ENCODE results near the gene PRKAA2.

Gene PRKAA2

DNA sequence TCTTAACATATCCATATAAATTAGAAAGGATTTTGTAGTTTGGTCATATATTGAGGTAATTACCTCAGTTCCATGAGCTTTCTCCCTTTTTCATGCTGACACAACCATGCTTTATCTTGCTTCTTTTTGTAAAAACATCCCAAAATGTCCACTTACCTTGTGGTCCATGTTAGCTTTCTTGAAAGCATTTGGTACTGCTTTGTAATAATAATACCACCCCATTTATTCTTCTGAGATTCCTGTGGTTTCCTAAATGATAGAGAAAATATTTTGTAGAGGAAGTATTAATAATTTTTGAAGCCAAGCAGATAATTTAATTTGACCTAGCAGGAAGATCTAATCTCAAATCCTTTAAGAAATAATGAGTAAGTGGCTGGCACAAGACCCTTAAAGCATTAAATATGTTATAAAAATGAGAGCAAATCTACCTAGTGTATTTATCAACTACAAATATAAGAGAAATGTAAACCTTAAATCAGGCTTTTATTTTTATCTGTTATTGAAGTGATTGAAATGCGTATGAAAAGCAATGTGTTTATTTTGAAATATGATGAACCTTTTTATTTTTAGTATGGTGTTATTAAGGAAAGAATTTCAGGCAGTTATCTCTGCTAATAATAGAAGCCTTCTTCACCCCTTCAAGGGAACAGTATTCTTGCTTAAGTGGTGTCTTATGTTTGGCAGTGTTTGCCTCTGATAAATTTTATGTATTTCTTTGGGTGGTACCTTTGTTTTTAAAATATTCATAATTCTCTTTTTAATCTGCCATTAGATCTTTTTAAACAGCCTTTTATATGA, 9.2 kb downstream of the PRKAA2 start:
- no peak for DNase-seq (ENCODE audit: low spot score)

- no peak for DNase-seq (ENCODE audit: low spot score)
Observed at GRCh38 chr1:56655991-56656613, 11.0 kb downstream of the PRKAA2 start.

DNA sequence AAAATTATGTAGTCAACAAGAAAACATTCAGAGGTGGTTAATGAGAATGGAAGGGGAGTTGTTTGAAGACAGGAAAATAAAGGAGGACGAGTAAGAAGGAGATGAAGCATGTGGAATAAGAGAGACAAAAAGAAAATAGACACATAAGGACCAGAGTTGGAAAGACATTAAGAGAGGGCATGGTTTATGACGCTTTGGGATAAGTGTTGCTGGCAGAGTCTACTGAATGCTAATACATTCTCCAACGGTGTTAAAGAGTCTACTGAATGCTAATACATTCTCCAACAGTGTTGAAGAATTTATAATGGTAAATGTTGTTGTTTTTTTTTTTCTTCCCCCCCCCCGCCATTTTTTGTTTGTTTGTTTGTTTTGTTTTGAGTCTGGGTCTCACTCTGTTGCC, 13.1 kb downstream of the PRKAA2 start:
- no peak for DNase-seq (ENCODE audit: low spot score)

- peak; percentile 34 for DNase-seq (ENCODE audit: low spot score)
Observed at GRCh38 chr1:56660293-56660692, 15.2 kb downstream of the PRKAA2 start.

DNA sequence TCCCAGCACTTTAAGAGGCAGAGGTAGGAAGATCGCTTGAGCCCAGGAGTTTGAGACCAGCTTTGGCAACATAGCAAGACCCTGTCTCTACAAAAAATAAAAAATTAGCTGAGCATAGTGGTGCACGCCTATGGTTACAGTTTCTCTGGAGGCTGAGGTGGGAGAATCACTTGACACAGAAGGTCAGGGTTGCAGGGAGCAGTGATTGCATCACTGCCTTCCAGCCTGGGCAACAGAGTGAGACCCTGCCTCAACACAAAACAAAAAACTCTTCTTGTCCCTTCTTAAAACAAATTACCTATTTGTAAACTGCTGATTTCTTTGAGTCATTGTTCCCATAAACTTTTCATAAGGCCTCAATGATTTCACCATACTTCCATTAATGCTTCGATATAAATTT, 18.7 kb downstream of the PRKAA2 start:
- DNase-seq (ENCODE audit: low spot score): no peak

GRCh38 chr1:56665384-56665783, 20.3 kb downstream of the PRKAA2 start:
- DNase-seq (ENCODE audit: low spot score): no peak

- DNase-seq (ENCODE audit: low spot score): peak; percentile 17
Observed at GRCh38 chr1:56666112-56666608, 21.0 kb downstream of the PRKAA2 start.

- no peak for DNase-seq (ENCODE audit: low spot score)
Observed at GRCh38 chr1:56670350-56670749, 25.2 kb downstream of the PRKAA2 start.

- no peak for DNase-seq (ENCODE audit: low spot score)
Observed at GRCh38 chr1:56671085-56671484, 26.0 kb downstream of the PRKAA2 start.

DNA sequence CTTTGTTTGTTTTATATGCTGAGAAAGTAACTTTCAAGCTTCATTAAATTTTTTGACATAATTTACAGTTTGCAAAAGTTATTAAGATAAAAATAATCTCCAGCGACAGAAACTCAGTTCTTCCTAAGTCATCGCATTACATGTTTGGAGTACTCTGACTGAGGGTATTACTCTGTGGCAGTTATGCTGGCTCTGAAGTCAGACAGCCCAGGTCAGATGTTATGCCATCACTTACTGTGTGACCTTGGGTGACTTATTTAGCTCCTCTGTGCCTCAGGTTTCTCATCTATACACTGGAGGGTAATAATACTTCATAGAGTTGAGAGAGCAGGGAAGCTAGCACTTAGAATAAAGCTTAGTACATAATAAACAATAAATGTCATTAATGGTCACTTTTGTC, 26.4 kb downstream of the PRKAA2 start:
- no peak for DNase-seq (ENCODE audit: low spot score)

DNA sequence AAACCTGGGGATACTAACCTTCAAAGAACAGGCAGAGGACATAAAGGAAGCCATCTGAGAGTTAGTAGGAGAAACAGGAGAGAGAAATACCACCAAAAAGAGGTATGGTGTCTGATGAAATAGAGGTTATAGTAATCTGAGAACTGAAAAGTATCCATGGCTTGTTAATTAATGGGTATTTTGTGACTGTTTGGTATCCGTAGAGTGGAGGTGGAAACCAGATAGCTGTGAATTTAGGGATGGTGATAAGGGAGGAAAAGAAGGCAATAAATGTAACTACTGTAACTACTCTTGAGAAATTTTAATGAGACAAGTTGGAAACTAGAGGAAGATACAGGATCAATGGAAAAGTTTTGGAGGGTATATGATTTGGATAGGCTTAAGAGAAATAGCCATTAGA, 27.5 kb downstream of the PRKAA2 start:
- DNase-seq (ENCODE audit: low spot score): no peak

DNA sequence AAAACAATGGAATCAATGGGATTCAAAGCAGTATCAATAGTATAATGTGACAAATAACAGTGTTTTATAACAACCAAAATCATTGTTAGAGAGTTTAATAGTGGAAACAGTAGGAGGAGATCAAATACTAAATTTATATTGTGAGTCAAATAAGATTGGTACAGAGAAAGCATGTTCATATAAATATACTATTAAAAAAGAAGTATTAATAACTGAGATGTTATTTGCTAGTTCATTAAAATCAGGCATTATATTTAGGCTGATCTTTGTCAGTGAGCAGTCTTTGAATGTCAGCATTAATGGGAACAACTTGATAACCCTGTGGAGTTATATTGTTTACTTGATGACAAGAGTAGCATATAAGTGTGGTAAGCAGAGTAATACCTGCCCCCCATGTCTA, 30.6 kb downstream of the PRKAA2 start:
- DNase-seq (ENCODE audit: low spot score): no peak

DNA sequence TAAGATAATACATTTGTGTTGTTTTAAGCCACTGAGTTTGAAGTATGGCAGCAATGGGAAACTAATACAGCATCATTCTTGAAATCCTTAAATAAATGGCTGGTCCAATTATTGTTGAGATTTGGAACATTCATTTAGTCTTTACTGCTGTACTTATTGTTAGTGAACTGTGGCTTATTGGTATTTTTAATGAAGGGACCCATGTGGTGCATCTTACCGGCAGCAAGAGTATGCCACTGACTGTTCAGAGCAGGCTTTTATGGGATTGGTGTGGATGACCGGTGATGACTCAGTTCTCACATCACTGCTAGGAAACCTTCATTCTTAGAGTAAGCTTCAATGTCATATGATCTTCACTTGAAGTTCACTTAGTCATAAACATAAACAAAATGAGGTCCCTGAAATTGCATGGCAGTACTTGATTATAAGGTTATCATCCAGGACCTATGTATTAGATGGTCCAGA, 31.5 kb downstream of the PRKAA2 start:
- DNase-seq (ENCODE audit: low spot score): no peak

GRCh38 chr1:56683569-56683968, 38.5 kb downstream of the PRKAA2 start:
- no peak for DNase-seq (ENCODE audit: low spot score)

DNA sequence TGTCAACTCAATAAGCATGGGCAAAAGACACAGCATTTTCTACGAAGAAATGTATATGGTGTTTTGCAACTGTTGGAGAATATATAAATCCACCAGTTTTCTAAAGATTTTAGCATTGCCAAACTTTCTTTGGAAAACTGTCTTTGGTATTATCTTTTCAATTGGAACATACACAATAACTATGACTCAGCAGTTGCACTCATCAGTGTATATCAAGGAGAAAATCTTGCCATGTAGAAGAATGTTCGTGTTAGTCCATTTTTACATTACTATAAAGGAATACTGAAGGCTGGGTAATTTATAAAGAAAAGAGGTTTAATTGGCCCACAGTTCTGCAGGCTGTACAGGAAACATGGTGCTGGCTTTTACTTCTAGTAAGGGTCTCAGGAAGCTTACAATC, 41.1 kb downstream of the PRKAA2 start:
- no peak for DNase-seq (ENCODE audit: low spot score)

- DNase-seq (ENCODE audit: low spot score): peak; percentile 10
Observed at GRCh38 chr1:56688522-56689026, 43.5 kb downstream of the PRKAA2 start.

GRCh38 chr1:56696663-56697062, 51.5 kb downstream of the PRKAA2 start:
- DNase-seq (ENCODE audit: low spot score): no peak

DNA sequence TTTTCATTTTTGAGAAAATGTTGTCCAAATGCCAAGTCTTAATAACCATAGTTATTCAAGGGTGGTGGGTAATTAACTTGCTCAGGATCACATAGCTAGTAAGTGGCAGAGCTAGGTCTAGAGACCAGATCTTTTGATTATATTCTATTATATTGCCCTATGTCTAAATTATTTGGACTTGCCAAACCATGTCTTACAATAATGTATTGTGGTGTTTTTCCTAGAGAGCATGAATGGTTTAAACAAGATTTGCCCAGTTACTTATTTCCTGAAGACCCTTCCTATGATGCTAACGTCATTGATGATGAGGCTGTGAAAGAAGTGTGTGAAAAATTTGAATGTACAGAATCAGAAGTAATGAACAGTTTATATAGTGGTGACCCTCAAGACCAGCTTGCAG, 58.6 kb downstream of the PRKAA2 start:
- no peak for DNase-seq (ENCODE audit: low spot score)

- no peak for DNase-seq (ENCODE audit: low spot score)
Observed at GRCh38 chr1:56707379-56707778, 62.3 kb downstream of the PRKAA2 start.

- DNase-seq (ENCODE audit: low spot score): peak; percentile 39
Observed at GRCh38 chr1:56709269-56709880, 64.3 kb downstream of the PRKAA2 start.

DNA sequence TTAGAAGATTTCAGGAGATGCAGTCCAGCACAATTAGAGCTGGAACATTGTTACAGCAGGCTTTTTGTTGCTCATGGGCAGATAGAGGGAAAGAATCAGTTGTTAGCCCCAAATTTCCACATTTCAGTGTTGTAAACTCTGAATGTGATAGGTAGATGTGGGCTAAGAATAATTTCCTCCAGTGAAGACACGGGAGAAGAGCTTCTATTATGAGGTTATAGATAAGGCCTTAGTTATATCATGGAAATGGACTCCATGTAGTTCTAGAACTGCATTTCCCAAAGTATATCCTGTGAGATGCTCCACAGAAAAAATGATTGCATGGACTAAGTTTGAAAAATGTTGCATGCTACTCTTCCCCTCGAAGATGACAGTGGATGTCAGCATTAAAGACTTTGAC, 64.9 kb downstream of the PRKAA2 start:
- no peak for DNase-seq (ENCODE audit: low spot score)

GRCh38 chr1:56710646-56711045, 65.5 kb downstream of the PRKAA2 start:
- DNase-seq (ENCODE audit: low spot score): no peak

- no peak for DNase-seq (ENCODE audit: low spot score)
Observed at GRCh38 chr1:56712150-56712549, 67.0 kb downstream of the PRKAA2 start.

Data from D341Med (cell line).